Gastroesophageal sphincter (tissue), 4 donors: ENCODE results near the gene CAPN6. TPM values are rescaled to one million over a fixed set of nuclear protein-coding genes. Genes with fewer than 3 reads are reported as not detected.

ENCODE experiments used
- ATAC-seq: fragments of 150-250 bp; one replicate; pipeline ENCODE4 v1.9.1; 2016; ENCODE audit warnings: mild to moderate bottlenecking, moderate library complexity
- H3K27ac ChIP-seq, 4 donors: fragments of 200-600 bp; sonication (generic) in 3 of 4; 1 replicate in 3 of 4; 2 replicates in 1 of 4; pipeline ENCODE4 v1.5.1; 2016 to 2019
- H3K27me3 ChIP-seq: fragments of 200-600 bp; sonication (generic); one replicate; pipeline ENCODE4 v1.5.1; 2019
- H3K36me3 ChIP-seq, 2 donors: fragments of 200-600 bp; sonication (generic); one replicate each; pipeline ENCODE4 v1.5.1; 2019; ENCODE audit warnings: control low read depth in 1 of 2
- H3K4me1 ChIP-seq, 3 donors: fragments of 200-600 bp; sonication (generic); 1 replicate in 2 of 3; 2 replicates in 1 of 3; pipeline ENCODE4 v1.5.1; 2016 to 2019; ENCODE audit warnings: control low read depth in 2 of 3
- H3K4me3 ChIP-seq, 2 donors: fragments of 200-600 bp; sonication (generic); one replicate each; pipeline ENCODE4 v1.5.1; 2019; ENCODE audit warnings: mild to moderate bottlenecking in 1 of 2, moderate library complexity in 1 of 2
- H3K9me3 ChIP-seq, 3 donors: fragments of 200-600 bp; sonication (generic); one replicate each; pipeline ENCODE4 v1.5.1; 2017 to 2019; ENCODE audit warnings: control low read depth in 2 of 3
- CTCF ChIP-seq, 4 experiments: fragments of 200-600 bp in 2 of 4; fragments of 450-650 bp in 2 of 4; sonication (generic) in 1 of 4; IDR thresholded peaks; one replicate each; pipeline ENCODE4 v1.5.1; 2017 to 2019; ENCODE audit warnings: antibody characterized with exemption in 4 of 4, mild to moderate bottlenecking in 2 of 4, moderate library complexity in 2 of 4
- EP300 ChIP-seq: sonication (generic); formaldehyde crosslinking; IDR thresholded peaks from one replicate; pipeline ENCODE4 v1.6.1; 2017; ENCODE audit warnings: antibody characterized with exemption, mild to moderate bottlenecking
- POLR2A ChIP-seq, 2 donors: fragments of 450-650 bp; IDR thresholded peaks; one replicate each; pipeline ENCODE4 v1.6.1; 2017; ENCODE audit warnings: antibody characterized with exemption in 2 of 2, mild to moderate bottlenecking in 2 of 2, moderate library complexity in 1 of 2
- POLR2AphosphoS5 ChIP-seq: sonication (generic); formaldehyde crosslinking; IDR thresholded peaks from one replicate; pipeline ENCODE4 v1.6.1; 2017; ENCODE audit warnings: antibody characterized with exemption
- WGBS, 2 donors: methylation state at CpG; one replicate each; pipeline ENCODE4 v1.1.5; 2018; ENCODE audit warnings: low coverage in 1 of 2; 5-methylcytosine and 5-hydroxymethylcytosine counted together
- total RNA-seq, 4 donors: library from RNA; depleted of rRNA; stranded (reverse); fragments of >200 nt; gene quantifications; one replicate each; pipeline ENCODE4 v1.1.0, GENCODE V29; 2016

CAPN6 gene
- total RNA-seq, 4 donors from 2014 or later = 0.57 to 7.4 (median 0.89) TPM

DNA sequence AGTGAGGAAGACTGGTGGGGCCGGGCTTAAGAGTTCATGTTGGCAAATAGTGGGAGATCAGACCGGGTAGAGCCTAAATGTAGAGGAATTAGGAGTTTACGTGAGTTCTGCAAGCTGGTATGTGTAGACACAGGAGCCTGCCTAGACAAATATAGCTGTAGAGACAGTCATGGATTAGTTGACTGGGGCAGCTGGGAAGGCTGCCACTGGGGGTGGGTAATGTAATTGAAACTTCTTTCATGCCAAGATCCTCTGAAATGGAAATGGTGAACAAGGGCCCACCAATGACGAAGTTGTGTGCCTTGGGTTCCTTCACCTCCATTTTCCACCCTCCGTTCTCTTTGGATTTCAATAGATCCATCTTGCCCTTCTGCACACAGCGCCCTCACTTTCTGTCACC is 11.9 kb upstream of the CAPN6 start:
- ATAC-seq = no peak
- H3K27me3 ChIP-seq = no peaks in the 10 kb centered on the region
- H3K36me3 ChIP-seq = no peaks in the 10 kb centered on the region
- WGBS, 2 donors = 67 to 94% methylated on average over 6 of the region's 6 CpGs
- no peak overlapping the region for H3K27ac ChIP-seq
- H3K4me3 ChIP-seq = no peak overlapping the region
- no peaks in the 10 kb centered on the region for H3K9me3 ChIP-seq
- no peak for TF ChIP-seq POLR2AphosphoS5
- no peak for TF ChIP-seq POLR2A (IDR thresholded peaks at IDR 0.05)
- no peak for TF ChIP-seq EP300
- TF ChIP-seq CTCF (IDR thresholded peaks at IDR 0.05) = no peak
- no peaks in the 10 kb centered on the region for H3K4me1 ChIP-seq

DNA sequence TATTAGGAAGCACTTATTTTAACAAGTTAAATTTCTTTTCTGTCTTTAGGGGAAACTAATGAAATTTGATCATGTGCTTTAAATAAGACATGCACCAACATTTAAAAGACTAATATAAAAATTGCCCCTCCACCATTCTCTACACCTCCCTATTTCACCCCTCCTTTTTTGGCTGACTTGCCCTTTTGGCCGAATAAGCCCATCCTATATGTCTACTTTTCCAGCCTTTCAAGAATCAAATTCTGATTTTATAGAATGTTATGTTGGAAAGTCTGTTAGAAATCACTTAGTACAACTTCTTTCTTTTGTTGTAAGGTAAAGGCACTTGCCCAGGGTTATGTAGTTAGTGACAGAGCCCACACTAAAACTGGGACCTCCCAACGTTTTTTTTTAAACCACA is 1.8 kb downstream of the CAPN6 start:
- Histone ChIP-seq H3K4me1 (no peaks in the 10 kb centered on the region), H3K36me3 (no peaks in the 10 kb centered on the region), H3K27ac (no peak overlapping the region), H3K27me3 (no peaks in the 10 kb centered on the region), H3K9me3 (no peaks in the 10 kb centered on the region), H3K4me3 (no peak overlapping the region)
- WGBS, 2 donors = 20 to 38% methylated on average over 2 of the region's 2 CpGs
- ATAC-seq = no peak
- TF ChIP-seq EP300 (no peak), CTCF (IDR thresholded peaks at IDR 0.05) (no peak), POLR2AphosphoS5 (no peak), POLR2A (IDR thresholded peaks at IDR 0.05) (no peak)

DNA sequence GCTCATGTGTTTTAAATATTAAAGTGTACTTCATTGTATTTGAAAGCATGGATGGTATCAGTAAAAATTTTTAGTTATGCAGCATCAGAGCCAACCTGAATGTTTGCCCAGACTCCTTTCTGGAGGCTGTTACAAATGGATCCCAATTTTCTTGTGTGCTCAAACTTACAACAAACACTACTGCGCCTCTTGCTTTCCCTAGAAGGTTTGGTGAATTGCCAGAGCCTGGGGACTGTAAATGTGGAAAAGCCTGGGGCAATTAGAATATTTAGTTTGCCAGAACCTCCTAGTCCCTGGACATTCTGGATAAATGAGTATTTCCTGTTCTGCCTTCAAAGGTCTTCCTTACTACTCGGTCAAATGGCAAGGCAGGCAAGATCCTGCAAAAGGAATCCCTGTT is 4.8 kb downstream of the CAPN6 start:
- H3K36me3 ChIP-seq = no peaks in the 10 kb centered on the region
- H3K4me1 ChIP-seq = no peaks in the 10 kb centered on the region
- no peak for TF ChIP-seq CTCF (IDR thresholded peaks at IDR 0.05)
- no peak for TF ChIP-seq POLR2AphosphoS5
- H3K27me3 ChIP-seq = no peaks in the 10 kb centered on the region
- WGBS, 2 donors = 44 to 80% methylated on average over 1 to 2 of the region's 2 CpGs
- no peak overlapping the region for H3K27ac ChIP-seq
- no peak overlapping the region for H3K4me3 ChIP-seq
- no peak for ATAC-seq
- no peaks in the 10 kb centered on the region for H3K9me3 ChIP-seq

DNA sequence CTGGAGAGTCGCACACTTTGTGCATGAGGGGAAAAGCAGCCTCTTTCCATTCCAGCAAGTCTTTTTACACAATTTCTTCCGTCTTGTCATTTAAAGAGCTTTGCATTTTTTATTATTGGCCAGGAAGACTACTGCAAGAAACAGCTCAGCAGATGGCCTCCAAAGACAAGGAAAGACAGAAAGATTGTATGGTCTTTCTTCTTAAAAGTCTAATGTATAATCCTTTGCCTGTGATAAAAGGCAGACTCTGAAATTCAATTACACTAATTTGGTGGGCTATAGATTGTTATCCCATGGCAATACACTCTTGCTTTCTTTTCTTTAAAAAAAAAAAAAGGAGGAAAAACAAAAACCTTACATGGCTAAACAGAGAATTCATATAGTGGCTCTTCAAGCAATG is 5.9 kb downstream of the CAPN6 start:
- H3K36me3 ChIP-seq = no peaks in the 10 kb centered on the region
- no peaks in the 10 kb centered on the region for H3K27me3 ChIP-seq
- H3K4me3 ChIP-seq = no peak overlapping the region
- 70 to 71% methylated on average over 2 of the region's 2 CpGs for WGBS, 2 donors
- no peak overlapping the region for H3K27ac ChIP-seq
- no peak for TF ChIP-seq CTCF (IDR thresholded peaks at IDR 0.05)
- no peak for TF ChIP-seq EP300
- no peak for TF ChIP-seq POLR2A (IDR thresholded peaks at IDR 0.05)
- TF ChIP-seq POLR2AphosphoS5 = no peak
- H3K9me3 ChIP-seq = no peaks in the 10 kb centered on the region
- no peaks in the 10 kb centered on the region for H3K4me1 ChIP-seq
- ATAC-seq = no peak

DNA sequence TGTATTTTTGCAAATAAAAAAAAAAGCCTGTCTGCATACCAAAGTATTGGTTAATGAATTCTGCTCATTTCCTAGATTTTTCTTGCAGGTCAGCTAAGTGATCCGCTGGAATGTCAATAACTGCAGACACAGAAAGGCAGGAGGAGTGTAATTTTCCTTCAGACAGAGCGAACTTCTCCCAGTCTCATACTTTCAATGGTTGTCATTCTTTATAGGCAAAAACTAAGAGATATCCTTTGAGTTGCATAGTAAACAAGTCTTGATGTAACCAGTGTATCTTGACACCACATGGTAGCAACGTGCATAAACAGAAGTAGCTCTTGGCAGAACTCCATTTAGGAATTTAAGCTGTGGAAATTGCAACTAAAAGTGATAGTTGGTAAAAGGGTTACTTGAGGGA is 8.2 kb downstream of the CAPN6 start:
- Histone ChIP-seq H3K36me3 (no peaks in the 10 kb centered on the region), H3K4me1 (no peaks in the 10 kb centered on the region), H3K27ac (no peak overlapping the region), H3K4me3 (no peak overlapping the region), H3K27me3 (no peaks in the 10 kb centered on the region), H3K9me3 (no peaks in the 10 kb centered on the region)
- ATAC-seq = no peak
- WGBS, 2 donors = 60% methylated on average over 2 to 3 of the region's 3 CpGs
- TF ChIP-seq CTCF (IDR thresholded peaks at IDR 0.05) = no peak
- no peak for TF ChIP-seq EP300
- no peak for TF ChIP-seq POLR2AphosphoS5
- TF ChIP-seq POLR2A (IDR thresholded peaks at IDR 0.05) = no peak
